ENCODE data around the gene TBX10. TPM values are rescaled to one million over a fixed set of nuclear protein-coding genes. Genes with fewer than 3 reads are reported as not detected.

The TBX10 gene
- polyA plus RNA-seq, 1 experiment = not detected

DNA sequence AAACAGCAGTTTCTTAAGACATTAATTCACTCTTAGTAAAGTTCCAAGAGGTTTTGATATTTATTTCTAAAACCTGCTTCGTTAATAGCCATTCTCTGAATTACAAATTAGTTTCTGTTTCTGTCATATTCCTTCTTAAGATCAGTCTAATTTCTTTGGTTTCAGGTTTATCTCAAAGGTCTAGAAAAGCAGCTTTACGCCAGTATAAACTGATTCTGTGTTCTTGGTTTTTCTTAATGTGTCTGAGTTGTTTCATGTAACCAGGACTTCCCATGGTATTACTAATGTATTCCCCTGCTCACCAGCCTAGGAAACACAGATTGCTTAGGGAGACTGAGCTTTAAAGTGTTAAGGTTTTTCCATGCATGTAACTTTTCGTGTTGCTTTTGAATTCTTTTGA lies 17.7 kb upstream of the TBX10 start:
- POLR2A ChIA-PET = no interaction called here
- Histone ChIP-seq H3K27me3 (ENCODE audit: control insufficient read depth, insufficient read depth, low read length) (peaks cover 1% of the 10 kb centered on the region; the same call in 1 of the 2 replicates), H3K36me3 (ENCODE audit: control insufficient read depth, insufficient read depth, low read length) (no peaks in the 10 kb centered on the region), H3K4me3 (ENCODE audit: low read depth, low read length) (no peak overlapping the region)
- TF ChIP-seq, protein P1, sequence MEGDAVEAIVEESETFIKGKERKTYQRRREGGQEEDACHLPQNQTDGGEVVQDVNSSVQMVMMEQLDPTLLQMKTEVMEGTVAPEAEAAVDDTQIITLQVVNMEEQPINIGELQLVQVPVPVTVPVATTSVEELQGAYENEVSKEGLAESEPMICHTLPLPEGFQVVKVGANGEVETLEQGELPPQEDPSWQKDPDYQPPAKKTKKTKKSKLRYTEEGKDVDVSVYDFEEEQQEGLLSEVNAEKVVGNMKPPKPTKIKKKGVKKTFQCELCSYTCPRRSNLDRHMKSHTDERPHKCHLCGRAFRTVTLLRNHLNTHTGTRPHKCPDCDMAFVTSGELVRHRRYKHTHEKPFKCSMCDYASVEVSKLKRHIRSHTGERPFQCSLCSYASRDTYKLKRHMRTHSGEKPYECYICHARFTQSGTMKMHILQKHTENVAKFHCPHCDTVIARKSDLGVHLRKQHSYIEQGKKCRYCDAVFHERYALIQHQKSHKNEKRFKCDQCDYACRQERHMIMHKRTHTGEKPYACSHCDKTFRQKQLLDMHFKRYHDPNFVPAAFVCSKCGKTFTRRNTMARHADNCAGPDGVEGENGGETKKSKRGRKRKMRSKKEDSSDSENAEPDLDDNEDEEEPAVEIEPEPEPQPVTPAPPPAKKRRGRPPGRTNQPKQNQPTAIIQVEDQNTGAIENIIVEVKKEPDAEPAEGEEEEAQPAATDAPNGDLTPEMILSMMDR (IDR thresholded peaks at IDR 0.05; ENCODE audit: insufficient read depth, low read depth, low read length) = no peak
- CTCF ChIA-PET = interaction anchor here (1.3 to 6.9 kb wide), 2 partner anchors 26 to 29 kb away, joined by 3 to 65 read pairs; partner anchors contain the start of gene NUDT8
- DNase-seq (ENCODE audit: low read depth) = no peak

DNA sequence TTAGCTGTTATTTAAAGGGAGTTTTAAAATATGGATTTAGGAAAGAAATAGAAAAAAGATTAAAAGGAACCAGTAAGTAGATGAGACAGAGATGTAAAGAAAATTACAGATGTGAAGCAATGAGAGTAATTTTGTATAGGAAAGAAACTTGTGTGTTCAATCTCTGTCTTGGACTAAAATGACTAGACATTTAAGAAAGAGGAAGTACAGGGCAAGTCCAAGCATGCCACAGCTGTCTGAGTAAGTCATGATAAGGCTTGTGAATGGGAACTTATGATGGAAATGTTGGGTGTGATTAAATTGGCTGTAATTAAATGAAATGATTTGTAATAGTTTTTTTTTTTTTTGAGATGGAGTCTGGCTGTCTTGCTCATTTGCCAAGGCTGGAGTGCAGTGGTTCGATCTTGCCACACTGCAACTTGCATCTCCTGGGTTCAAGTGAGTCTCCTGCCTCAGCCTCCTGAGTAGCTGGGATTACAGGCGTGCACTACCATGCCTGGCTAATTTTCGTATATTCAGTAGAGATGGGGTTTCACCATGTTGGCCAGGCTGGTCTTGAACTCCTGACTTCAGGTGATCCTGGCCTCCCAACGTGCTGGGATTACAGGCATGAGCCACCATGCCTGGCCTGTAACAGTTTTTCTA lies 16.8 kb upstream of the TBX10 start:
- no peak for DNase-seq (ENCODE audit: low read depth)
- CTCF ChIA-PET = interaction anchor here (1.4 to 6.9 kb wide), 2 partner anchors 25 to 43 kb away, joined by 3 to 65 read pairs; partner anchors contain the start of gene NUDT8

DNA sequence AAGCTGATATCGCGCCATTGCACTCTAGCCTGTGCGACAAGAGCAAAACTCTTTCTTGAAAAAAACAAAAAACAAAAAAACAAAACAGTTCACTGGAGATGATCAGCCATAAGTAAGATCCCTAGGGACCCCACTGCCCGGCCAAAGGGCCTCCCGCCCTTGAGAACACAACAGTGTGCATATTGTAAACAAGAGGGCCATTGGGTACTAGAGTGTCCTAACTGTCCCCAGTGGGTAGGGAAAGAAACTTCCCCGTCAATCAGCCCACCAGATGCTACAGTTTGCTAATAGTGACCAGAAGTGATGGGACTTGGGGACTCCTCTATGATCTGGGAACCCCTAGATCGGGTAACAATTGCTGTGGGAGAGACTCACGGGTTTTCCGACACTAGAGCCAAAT lies 14.7 kb upstream of the TBX10 start:
- POLR2A ChIA-PET = no interaction called here
- Histone ChIP-seq H3K27me3 (ENCODE audit: control insufficient read depth, insufficient read depth, low read length) (no peaks in the 10 kb centered on the region), H3K4me3 (ENCODE audit: low read depth, low read length) (no peak overlapping the region), H3K36me3 (ENCODE audit: control insufficient read depth, insufficient read depth, low read length) (no peaks in the 10 kb centered on the region)
- CTCF ChIA-PET = no interaction called here
- TF ChIP-seq, protein P1 (IDR thresholded peaks at IDR 0.05; ENCODE audit: insufficient read depth, low read depth, low read length) = no peak
- DNase-seq (ENCODE audit: low read depth) = no peak

More for the DNA sequence above, 16.8 kb upstream of the TBX10 start:
- POLR2A ChIA-PET = no interaction called here
- no peak overlapping the region for H3K4me3 ChIP-seq (ENCODE audit: low read depth, low read length)
- TF ChIP-seq, protein P1 (IDR thresholded peaks at IDR 0.05; ENCODE audit: insufficient read depth, low read depth, low read length) = no peak
- H3K36me3 ChIP-seq (ENCODE audit: control insufficient read depth, insufficient read depth, low read length) = no peaks in the 10 kb centered on the region
- 0 out of 2 replicates have a peak, but pooled peaks cover 1% of the 10 kb centered on the region for H3K27me3 ChIP-seq (ENCODE audit: control insufficient read depth, insufficient read depth, low read length)

DNA sequence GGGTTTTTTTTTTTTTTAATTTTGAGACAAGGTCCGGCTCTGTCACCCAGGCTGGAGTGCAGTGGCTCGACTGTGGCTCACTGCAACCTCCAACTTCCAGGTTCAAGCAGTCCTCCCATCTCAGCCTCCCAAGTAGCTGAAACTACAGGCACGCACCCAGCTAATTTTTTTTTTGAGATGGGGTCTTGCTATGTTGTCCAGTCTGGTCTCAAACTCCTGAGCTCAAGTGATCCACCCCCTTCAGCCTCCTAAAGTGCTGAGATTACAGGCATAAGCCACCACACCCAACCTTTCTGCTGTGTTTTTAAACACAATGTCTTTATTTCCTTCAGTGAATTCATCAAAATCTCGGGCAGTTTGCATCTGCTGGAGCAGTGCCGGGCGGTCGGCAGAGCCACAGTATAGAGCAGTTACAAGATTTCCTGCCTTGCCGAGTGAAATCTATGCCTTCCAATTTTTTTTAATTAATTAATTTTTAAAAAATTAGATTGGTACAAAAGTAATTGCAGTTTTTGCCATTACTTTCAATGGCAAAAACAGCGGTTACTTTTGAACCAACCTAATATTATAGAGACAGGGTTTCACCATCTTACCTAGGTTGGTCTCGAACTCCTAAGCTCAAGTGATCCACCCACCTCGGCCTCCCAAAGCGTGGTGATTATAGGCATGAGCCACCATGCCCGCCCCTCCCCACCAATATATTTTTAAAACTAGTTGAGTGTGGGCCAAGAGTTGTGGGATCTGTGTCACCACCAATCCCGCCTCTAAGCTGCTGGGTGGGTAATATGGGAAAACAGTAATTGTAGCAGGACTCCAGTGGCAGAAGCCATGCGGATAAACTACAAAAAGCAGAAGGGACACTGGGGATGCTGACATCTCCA lies 13.6 kb upstream of the TBX10 start:
- DNase-seq (ENCODE audit: low read depth) = no peak
- TF ChIP-seq, protein P1 (IDR thresholded peaks at IDR 0.05; ENCODE audit: insufficient read depth, low read depth, low read length) = no peak
- no peaks in the 10 kb centered on the region for H3K36me3 ChIP-seq (ENCODE audit: control insufficient read depth, insufficient read depth, low read length)
- CTCF ChIA-PET = interaction anchor here (9.0 kb wide), 1 partner anchor 23 kb away, joined by 48 read pairs; the partner anchor contains the start of gene NUDT8
- POLR2A ChIA-PET = no interaction called here
- H3K4me3 ChIP-seq (ENCODE audit: low read depth, low read length) = no peak overlapping the region
- H3K27me3 ChIP-seq (ENCODE audit: control insufficient read depth, insufficient read depth, low read length) = no peaks in the 10 kb centered on the region; the same call in 1 of the 2 replicates

Measured in BJ (cell line).